AG09319 (cell line): ENCODE measurements around the gene ZC3H12C.
"Not testable (repeated sequence)": the region's sequence is repeated elsewhere in the genome, so short reads cannot be mapped to it uniquely, and the experiment has no call there.

Experiments used
- DNase-seq: peaks from one replicate; pipeline ENCODE4 v3.0.0-alpha.2; 2010; ENCODE audit warnings: low read depth; ENCODE audit errors: extremely low read depth
- CTCF ChIP-seq: IDR thresholded peaks from 2 replicates; pipeline ENCODE4 v1.5.1; 2011; ENCODE audit warnings: low read depth, mild to moderate bottlenecking, inconsistent platforms, low read length, moderate library complexity

The ZC3H12C gene

DNA sequence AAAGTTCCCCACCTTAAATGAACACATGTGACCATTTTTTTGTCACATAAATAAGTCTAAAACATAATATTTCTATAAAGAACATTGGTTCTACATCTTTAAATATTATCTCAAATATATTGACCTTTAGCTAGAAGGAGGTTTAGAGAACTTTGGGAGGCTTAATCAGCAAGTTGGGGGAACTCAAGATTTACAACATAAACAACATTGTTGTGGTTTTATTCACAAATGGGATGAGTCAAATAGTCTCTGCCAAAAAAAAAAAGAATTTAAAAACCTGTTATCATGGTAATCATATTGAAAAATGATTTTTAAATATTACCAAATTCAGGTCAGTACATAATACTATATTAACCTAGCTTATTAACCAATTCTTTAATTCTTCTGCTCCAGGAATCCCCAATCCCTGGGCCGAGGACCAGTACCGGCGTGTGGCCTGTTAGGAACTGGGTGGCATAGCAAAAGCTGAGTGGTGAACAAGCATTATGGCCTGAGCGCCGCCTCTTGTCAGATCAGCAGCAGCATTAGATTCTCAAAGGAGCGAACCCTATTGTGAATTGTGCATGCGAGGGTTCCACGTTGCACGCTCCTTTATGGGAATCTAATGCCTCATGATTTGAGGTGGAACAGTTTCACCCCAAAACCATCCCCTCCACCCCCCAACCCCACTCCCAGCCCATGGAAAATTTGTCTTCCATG lies 105.0 kb downstream of the ZC3H12C start:
- no peak for DNase-seq
- no peak for TF ChIP-seq CTCF

DNA sequence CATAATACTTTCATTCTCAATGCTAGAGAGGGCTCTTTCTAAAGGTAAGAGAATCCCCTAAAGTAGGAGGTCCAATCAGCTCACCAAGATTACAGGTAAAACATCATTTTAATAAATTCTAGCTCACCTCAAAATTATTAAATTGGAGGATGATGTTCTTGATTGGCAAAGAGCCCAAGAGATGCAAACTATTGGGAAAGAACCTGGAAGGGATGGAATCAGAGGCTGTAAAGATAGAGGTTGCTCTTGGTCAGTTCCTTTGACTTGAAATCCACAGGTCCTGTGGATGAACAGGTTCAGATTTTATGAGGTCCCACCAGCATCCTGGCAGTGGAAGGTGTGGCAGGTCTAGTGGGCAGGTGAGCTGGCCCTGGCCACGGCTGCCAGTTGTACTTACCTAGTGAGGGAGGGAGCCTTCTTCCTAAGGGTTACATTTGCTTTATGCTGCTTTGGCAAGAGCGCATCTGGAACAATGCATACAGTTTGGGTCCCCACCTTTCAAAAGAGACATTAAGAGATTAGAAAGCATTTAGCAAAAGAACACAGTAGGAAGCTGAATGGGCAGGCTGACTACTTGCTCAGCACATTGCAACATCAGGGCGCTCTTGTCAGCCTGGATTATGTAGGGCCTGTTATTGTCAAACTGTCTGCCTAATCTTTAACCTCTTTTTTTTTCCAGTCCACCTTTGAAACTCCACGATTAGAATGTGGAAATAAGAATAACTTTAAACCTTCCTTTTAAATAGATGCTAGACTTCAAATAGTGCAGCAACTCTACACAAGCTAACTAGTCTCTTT lies 106.2 kb downstream of the ZC3H12C start:
- DNase-seq = no peak
- no peak for TF ChIP-seq CTCF

DNA sequence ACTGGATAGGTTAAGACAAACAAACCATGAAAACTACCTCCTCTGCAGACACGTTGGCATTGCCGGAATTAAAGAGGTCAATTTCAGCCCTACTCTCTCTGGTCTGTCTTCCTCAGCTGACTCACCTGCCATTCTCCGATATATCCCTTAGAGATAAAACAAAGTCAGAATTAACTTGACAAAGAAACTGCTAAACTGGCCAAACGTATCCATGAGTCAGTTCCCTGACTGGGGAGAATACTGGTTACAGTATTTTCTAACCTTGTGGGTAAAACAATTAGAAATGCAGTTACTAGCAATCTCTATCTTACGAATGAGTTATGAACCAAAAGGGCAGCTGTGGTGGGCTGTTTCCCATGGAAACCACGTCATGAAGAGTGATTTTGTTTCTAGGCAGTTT lies 107.0 kb downstream of the ZC3H12C start:
- TF ChIP-seq CTCF = no peak
- no peak for DNase-seq

DNA sequence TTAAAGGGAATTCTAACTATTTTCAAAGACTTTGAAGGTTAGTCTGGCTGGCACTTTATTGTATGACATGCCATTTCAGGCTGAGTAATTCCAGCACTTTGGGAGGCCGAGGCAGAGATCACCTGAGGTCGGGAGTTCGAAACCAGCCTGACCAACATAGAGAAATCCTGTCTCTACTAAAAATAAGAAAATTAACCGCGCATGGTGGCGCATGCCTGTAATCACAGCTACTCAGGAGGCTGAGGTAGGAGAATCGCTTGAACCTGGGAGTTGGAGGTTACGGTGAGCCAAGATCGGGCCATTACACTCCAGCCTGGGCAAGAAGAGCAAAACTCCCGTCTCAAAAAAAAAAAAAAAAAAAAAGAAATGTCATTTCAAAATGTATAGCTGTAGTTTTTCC lies 107.6 kb downstream of the ZC3H12C start:
- TF ChIP-seq CTCF = no peak
- DNase-seq = no peak

DNA sequence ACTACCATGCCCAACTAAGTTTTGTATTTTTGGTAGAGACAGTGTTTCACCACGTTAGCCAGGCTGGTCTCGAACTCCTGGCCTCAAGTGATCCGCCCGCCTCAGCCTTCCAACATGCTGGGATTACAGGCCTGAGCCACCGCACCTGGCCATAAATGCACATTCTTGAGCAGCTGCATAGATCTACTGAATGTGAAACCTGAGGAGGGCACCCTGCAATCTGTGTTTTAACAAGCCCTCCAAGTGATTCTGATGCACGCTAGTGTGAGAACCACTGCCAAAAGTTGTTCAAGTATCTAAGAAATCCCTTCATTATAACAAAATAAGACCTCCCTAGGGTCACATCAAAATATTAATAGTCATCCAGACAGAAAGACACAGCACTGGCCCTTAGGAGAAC lies 113.9 kb downstream of the ZC3H12C start:
- TF ChIP-seq CTCF = no peak
- DNase-seq = no peak

- not testable (repeated sequence) for DNase-seq
Measured at GRCh38 chr11:110208678-110209312, 115.6 kb downstream of the ZC3H12C start.

GRCh38 chr11:110209313-110209694 lies 116.1 kb downstream of the ZC3H12C start:
- DNase-seq = not testable (repeated sequence)

DNA sequence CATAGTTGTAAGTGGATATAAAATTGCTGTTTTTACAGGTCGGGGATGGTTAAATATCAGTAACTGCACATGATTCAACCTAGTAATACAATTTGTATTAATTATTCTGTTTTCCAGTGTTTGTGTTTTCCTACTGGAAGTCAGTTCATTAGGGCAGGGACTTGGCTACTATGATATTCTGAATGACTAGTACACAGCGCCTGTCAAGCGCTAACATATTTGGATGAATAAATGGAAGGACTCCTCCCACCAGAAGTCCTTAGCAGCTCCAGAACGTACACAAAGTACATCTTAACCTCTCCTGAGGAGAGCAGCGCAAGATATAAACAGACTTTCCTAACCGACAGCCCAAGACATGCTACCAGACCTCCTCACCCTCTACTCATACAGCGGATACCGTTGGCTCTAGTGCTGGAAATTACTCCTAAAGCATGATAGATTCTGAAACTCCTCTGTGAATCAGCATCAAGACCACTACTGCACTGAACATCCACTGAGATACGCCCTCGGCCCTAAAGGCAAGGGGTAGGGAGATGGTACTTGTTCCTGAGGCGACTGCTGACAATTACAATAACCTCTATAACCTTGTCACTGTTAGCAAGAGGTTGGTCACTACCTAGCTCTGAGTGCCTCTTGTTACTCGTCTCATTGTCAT lies 124.2 kb downstream of the ZC3H12C start:
- DNase-seq = no peak
- no peak for TF ChIP-seq CTCF
